DND-41 (cell line): ENCODE data around the gene ADRA2B.

Experiments
- ATAC-seq: fragments of 200-7000 bp; cut with Tn5 transposase; 3 replicates; pipeline ENCODE4 v1.9.1; 2021; ENCODE audit warnings: low read depth; ENCODE audit not compliant: insufficient read depth
- DNase-seq: peaks from one replicate; pipeline ENCODE4 v3.0.0-alpha.2; 2020
- H2AFZ ChIP-seq: 2 replicates; pipeline ENCODE4 v1.6.0; 2012; ENCODE audit warnings: low read depth, low read length
- H3K27ac ChIP-seq: 2 replicates; pipeline ENCODE4 v1.5.1; 2012; ENCODE audit warnings: low read length, inconsistent platforms
- H3K27me3 ChIP-seq: fragments of 200-600 bp; sonication (generic); 2 replicates; pipeline ENCODE4 v1.6.0; 2012; ENCODE audit warnings: low read length, mild to moderate bottlenecking, inconsistent platforms; ENCODE audit not compliant: insufficient read depth, poor library complexity
- H3K36me3 ChIP-seq: 2 replicates; pipeline ENCODE4 v1.5.1; 2012; ENCODE audit warnings: low read length, inconsistent platforms; ENCODE audit not compliant: insufficient read depth
- H3K4me1 ChIP-seq: 2 replicates; pipeline ENCODE4 v1.5.1; 2012; ENCODE audit warnings: mild to moderate bottlenecking, low read length; ENCODE audit not compliant: insufficient read depth
- H3K4me2 ChIP-seq: 2 replicates; pipeline ENCODE4 v1.6.0; 2012; ENCODE audit warnings: mild to moderate bottlenecking, moderate library complexity, low read length, inconsistent platforms; ENCODE audit not compliant: insufficient read depth
- H3K4me3 ChIP-seq, 2 experiments: fragments of 200-600 bp in 1 of 2; shearing (Covaris generic) in 1 of 2; 2 replicates each; pipeline ENCODE4 v1.5.1; 2012 to 2016; ENCODE audit warnings: inconsistent platforms in 2 of 2, low read length in 2 of 2, mild to moderate bottlenecking in 2 of 2, low read depth in 1 of 2, moderate library complexity in 1 of 2
- H3K79me2 ChIP-seq: 2 replicates; pipeline ENCODE4 v1.6.0; 2012; ENCODE audit warnings: low read length, inconsistent platforms; ENCODE audit not compliant: insufficient read depth
- H3K9ac ChIP-seq: 2 replicates; pipeline ENCODE4 v1.6.0; 2012; ENCODE audit warnings: low read depth, mild to moderate bottlenecking, inconsistent platforms, low read length, moderate library complexity
- H3K9me3 ChIP-seq: 2 replicates; pipeline ENCODE4 v1.5.1; 2012; ENCODE audit warnings: low read length, moderate library complexity, mild to moderate bottlenecking, inconsistent platforms; ENCODE audit not compliant: insufficient read depth, severe bottlenecking
- H4K20me1 ChIP-seq: 2 replicates; pipeline ENCODE4 v1.6.0; 2012; ENCODE audit warnings: low read length; ENCODE audit not compliant: insufficient read depth
- CTCF ChIP-seq: IDR thresholded peaks from 2 replicates; pipeline ENCODE4 v1.5.1; 2012; ENCODE audit warnings: borderline replicate concordance, low read length, moderate library complexity, mild to moderate bottlenecking; ENCODE audit not compliant: poor library complexity, severe bottlenecking; ENCODE audit errors: extremely low read depth
- EZH2 ChIP-seq: IDR thresholded peaks from 3 replicates; pipeline ENCODE4 v1.6.1; 2012; ENCODE audit warnings: borderline replicate concordance, low read depth, mild to moderate bottlenecking, moderate library complexity, low read length, inconsistent platforms; ENCODE audit not compliant: severe bottlenecking

The ADRA2B gene

DNA sequence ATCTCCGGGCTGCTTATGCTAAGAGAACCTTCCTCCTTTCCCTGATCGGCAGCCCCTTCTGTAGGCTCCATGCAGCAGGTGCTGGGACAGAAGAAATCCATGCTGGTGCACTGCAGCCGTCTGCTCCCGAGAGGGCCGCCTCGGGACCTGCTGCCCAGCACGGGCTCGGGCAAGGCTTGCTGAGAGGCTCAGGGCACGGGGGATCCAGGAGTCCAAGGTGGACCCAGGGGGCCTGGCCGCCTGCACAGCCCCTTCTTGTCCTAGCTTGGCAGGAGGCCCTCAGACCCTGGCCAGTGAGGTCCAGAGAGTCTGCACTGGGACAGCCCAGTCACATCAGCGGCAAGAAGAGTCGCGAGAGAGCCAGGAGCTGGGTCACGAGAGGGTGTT, 42.2 kb upstream of the ADRA2B start:
- Histone ChIP-seq H3K27me3 (no peaks in the 10 kb centered on the region), H2AFZ (no peak overlapping the region), H4K20me1 (no peaks in the 10 kb centered on the region), H3K36me3 (no peaks in the 10 kb centered on the region), H3K4me2 (no peak overlapping the region), H3K4me3 (no peak overlapping the region), H3K9ac (no peak overlapping the region), H3K9me3 (no peaks in the 10 kb centered on the region), H3K27ac (no peak overlapping the region), H3K79me2 (no peaks in the 10 kb centered on the region), H3K4me1 (peaks cover 22% of the 10 kb centered on the region)
- no peak for DNase-seq
- no peak for ATAC-seq
- TF ChIP-seq EZH2 (no peak), CTCF (no peak)

DNA sequence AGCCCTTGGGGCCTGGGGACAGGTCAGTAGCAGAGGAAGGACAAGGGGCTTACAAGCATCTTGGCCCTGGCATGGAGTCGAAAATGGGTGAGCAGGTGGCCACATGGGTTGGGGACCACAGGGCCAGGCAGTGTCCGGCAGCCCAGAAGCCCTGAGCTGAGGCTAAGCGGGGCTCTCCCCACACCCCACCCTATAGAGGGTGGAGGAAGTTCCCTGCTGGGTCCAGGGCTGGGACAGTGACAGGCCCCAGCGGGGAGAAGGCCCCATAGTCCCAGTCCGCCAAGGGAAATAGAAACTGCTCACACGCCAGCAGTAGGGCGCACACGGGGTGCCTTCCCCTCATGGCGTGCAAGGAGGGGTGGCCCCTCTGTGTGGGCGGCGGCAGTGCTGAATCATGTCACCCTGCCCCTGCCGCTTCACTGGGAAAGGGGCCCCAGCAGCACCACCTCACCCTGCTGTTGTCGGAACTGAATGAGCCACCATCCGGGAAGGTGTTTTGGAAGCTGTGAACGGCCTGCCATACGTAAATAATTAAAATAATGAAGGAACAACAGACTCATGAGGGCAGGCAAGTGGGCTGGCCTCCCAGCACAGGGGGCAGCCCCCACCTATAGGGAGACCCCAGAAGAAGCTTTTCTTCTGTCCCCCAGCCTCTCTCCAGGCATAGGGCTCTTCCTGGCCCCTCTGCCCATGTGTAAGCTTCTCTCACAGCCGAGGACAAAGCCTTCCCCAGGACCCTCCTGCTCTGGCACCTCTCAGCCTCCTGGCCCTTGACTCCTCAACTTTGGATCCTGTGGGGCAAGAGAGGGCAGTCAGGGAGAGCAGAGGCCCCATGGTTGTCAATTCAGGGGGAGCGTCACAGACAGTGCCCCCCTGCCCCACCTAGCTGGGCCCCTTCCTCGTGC, 41.5 kb upstream of the ADRA2B start:
- Histone ChIP-seq H3K4me1 (peaks cover 16% of the 10 kb centered on the region), H3K36me3 (no peaks in the 10 kb centered on the region), H3K4me2 (no peak overlapping the region), H3K27me3 (no peaks in the 10 kb centered on the region), H3K79me2 (no peaks in the 10 kb centered on the region), H4K20me1 (no peaks in the 10 kb centered on the region; the same call in 1 of the 2 replicates), H3K9me3 (no peaks in the 10 kb centered on the region), H3K27ac (no peak overlapping the region), H2AFZ (no peak overlapping the region), H3K4me3 (no peak overlapping the region), H3K9ac (no peak overlapping the region)
- DNase-seq (no peak), ATAC-seq (peak; percentile 11; the same call in 1 of the 3 replicates)
- TF ChIP-seq CTCF (no peak), EZH2 (no peak)

DNA sequence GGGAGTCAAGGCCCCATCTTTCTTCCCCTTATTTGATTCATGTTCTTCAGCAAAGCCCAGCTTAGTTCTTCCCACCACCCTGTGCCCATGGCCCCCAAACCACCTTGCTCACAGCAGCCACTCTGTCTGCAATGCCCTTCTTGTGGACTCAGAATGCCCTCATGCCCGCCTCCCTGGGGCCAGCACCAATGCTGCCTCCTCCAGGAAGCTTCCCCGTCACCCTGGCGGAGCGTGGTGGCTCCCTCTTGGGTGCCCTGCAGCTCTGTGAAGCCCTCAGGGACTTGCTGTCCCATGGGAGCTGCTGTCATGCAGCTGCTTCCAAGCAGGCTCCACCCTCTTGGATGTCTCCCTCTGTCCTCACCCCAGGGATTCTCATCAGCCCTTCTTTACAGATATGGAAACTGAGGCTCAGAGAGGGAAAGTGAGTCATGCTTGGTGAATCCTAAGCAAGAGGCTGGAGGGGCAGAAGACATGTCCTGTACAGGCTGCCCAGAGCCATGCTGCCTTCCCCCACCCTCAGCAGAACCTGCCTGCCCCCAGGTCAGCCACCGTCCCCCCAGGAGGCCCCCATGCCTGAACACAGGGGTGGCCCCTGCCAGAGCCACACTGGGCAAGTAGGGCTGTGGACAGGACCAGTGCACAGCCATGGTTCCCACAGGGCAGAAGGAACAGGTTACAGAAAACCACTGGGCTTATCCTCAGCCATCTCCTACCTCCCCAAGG, 40.7 kb upstream of the ADRA2B start:
- TF ChIP-seq EZH2 (no peak), CTCF (no peak)
- no peak overlapping the region for H3K9ac ChIP-seq
- peaks cover 15% of the 10 kb centered on the region for H3K4me1 ChIP-seq
- no peak overlapping the region for H3K27ac ChIP-seq
- DNase-seq: peak; percentile 38
- H2AFZ ChIP-seq: no peak overlapping the region
- H3K79me2 ChIP-seq: no peaks in the 10 kb centered on the region
- H3K9me3 ChIP-seq: no peaks in the 10 kb centered on the region
- H3K36me3 ChIP-seq: no peaks in the 10 kb centered on the region
- H3K27me3 ChIP-seq: no peaks in the 10 kb centered on the region
- no peak overlapping the region for H3K4me2 ChIP-seq
- H4K20me1 ChIP-seq: no peaks in the 10 kb centered on the region; the same call in 1 of the 2 replicates
- ATAC-seq: peak; percentile 45
- H3K4me3 ChIP-seq: no peak overlapping the region
